GM18505 (cell line): ENCODE measurements around the gene AMBRA1.
"Not testable (repeated sequence)": the region's sequence is repeated elsewhere in the genome, so short reads cannot be mapped to it uniquely, and the experiment has no call there.

ENCODE experiments used
- ATAC-seq: cut with Tn5 transposase; IDR thresholded peaks from one replicate; pipeline ENCODE4 v1.9.1; 2021; ENCODE audit not compliant: unreplicated experiment
- POLR2A ChIP-seq: IDR thresholded peaks from 4 replicates; pipeline ENCODE4 v1.6.1; 2011; ENCODE audit warnings: borderline replicate concordance; ENCODE audit not compliant: insufficient read depth, insufficient read length; ENCODE audit errors: extremely low read depth

The AMBRA1 gene

DNA sequence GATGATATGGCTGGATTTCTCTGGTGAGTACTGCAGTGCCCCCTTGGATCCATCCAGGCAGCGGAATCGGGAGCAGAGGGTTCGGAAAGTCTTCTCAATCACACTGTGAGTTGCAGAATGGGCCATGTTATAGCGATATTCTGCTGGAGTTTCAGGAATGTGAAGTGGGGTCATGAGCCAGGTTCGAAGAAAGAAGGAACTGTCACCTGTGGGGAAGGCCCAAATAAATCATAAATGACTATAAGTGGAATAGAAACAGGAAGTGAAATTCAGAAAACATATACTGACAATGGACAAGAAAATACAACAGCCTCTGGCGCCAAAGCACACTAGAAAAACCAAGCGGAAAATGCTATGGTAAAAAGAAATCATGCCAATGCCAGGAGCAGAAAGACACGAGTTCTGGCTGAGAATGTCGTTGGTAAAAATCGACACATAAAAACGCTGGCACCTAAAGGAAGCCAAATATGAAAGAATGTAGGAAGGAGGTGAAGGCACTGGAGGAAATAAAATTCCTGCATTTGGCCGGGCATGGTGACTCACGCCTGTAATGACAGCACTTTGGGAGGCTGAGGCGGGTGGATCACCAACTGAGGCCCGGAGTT is 10.0 kb upstream of the AMBRA1 start:
- no peak for TF ChIP-seq POLR2A
- no peak for ATAC-seq

DNA sequence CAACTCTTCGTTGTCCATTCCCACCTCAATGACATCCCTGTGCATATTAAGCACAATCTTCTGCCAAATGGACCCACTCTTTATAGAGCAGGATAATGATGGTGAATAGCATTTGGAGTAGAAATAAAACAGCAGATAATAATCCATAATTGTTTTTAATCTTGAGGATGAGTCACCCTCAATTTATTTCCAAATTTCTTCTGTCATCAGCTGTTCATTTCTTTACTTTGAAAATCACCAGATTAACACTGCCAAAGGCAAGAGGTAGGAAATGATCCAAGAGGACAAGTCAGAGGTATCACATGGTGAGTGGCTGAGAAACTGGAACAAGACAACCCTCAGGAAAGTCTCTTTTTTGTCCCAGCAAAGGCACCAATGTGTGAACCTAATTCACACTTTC is 7.3 kb upstream of the AMBRA1 start:
- TF ChIP-seq POLR2A = no peak
- ATAC-seq = no peak

DNA sequence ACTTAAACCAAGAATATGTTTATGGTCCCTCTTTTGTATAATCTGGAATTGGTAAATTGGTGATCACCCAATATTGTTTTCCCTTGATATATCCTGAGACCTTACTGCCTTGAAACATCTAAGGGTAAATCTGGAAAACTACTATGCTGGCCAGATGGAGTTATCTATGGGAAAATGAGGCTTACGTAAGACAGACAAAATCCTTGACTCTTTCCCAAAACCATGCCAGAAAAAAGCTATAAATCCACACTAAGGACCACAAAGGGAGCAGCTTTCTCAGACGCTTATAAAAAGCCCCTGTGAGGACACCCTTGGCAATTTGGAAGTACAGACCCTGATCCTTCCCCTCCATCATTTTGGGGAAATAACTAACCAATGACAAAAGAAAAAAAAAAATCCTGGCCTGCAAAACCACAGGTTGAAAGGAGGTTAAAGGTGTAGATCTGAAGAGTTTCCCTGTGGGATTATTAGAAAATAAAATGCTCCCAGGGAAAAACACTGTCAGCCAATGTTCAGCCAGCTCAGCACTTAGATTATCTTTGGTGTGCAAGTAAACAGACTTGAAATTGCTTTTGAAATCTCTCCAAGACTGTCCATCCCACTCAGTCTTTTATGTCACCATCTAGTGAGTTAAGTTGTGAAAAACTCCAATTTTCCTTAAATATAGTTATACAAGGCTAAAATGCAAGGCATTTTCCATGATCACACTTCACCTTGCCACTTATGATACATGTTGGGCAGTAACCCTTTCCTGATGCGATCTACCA is 6.6 kb upstream of the AMBRA1 start:
- no peak for TF ChIP-seq POLR2A
- no peak for ATAC-seq

DNA sequence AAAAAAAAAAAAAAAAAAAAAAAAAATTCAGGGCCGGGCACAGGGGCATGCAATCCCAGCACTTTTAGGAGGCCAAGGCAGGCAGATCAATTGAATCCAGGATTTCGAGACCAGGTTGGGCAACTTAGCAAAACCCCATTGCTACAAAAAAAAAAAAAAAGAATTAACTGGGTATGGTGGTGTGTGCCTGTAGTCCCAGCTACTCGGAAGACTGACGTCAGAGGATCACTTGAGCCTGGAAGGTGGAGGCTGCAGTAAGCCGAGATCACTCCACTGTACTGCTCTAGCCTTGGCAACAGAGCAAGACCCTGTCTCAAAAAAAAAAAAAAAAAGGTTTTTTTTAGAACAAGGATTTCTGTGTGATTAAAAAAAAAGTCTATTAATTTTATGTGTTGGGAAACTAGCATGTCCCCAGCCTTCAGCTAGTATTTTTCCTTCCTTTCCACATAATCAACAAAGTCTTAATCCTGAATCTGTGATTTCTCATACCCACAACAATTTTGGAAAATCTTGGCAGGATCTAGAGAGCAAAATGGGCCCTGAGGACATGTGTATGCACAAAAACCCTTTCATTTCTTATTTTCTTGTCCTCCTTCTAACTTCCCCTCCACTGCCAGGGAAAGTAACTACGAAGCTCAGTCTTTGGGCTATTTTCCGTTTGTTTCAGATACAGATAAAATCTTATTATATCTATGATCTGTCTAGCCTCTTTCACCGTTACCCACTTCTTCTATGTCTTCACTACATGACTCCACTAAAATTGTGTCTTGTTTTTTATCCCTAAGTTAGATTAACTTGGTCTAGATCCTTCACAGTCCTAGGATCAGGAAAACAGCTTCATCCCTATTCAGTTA is 5.7 kb upstream of the AMBRA1 start:
- no peak for TF ChIP-seq POLR2A
- ATAC-seq = no peak

DNA sequence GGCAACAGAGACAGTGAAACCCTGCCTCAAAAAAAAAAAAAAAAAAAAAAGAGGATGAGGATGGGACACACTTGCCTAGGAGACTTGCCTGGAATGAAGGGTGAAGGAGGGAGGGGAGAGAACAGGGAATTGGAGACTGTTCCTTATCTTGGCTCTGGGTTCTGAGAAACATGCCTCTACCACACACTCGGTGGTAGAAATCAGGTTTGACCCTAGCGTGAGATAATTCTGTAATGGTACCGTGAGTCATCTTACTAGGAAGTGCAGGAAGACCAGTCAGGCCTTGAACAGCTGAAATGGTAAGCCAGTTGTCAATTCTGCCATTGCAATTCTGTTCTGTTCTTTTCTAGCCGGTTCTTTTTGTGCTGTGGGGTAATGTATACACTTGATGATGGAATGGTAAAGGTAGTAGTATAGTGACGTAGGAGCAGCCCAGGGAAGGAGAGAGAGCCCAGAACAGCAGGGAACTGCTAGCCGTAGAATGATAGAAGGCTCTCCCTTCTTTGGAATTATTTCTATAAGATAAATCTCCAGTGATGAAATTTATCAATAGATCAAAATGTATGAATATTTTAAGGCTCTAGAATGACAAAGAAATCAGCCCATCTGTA is 3.9 kb upstream of the AMBRA1 start:
- no peak for ATAC-seq
- no peak for TF ChIP-seq POLR2A

DNA sequence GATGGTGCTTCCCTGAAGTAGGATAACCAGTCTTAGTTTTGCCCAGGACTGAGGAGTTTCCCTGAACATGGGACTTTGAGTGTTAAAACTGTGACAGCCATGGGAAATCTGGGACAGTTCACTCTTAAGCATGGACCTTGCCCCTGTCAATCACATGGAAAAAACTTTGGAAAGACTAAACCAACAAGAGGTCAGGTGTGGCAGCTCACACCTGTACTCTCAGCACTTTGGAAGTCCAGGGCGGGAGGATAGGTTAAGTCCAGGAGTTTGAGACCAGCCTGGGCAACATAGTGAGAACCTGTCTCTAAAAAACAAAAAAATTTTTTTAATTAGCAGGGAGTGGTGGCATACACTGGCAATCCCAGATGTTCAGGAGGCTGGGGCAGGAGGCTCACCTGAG is 3.3 kb upstream of the AMBRA1 start:
- no peak for TF ChIP-seq POLR2A
- ATAC-seq = no peak

DNA sequence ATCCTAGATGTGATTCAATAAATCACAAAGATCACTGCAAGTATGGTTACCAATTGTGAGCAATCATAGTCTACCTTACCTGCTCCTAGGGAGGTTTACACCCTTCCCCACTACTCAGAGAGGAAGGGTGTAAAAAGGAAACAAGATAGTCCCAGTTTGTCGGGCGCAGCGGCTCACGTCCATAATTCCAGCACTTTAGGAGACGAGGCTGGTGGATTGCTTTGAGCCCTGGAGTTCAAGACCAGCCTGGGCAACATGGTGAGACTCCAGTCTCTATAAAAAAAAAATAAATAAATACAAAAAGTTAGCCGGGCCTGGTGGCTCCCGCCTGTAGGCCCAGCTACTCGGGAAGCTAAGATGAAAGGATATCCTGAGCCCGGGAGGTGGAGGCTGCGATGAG is 962 bp upstream of the AMBRA1 start:
- ATAC-seq = no peak
- TF ChIP-seq POLR2A = no peak

DNA sequence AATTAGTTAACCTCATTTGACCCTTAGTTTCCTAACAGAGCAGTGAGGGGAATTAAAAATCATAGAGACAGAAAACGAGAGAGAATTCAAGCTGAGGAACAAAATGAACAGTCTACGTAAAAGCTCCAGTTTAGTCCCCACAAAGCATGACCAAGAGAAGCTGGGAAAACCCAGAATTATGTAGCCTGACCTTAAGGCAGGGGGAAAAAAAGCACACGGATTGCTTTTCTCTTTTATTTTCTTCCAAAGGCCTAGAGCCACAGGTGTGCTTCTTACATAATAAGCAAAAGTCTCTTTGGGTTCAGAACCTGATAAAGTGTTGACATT is 514 bp upstream of the AMBRA1 start:
- no peak for TF ChIP-seq POLR2A
- no peak for ATAC-seq

DNA sequence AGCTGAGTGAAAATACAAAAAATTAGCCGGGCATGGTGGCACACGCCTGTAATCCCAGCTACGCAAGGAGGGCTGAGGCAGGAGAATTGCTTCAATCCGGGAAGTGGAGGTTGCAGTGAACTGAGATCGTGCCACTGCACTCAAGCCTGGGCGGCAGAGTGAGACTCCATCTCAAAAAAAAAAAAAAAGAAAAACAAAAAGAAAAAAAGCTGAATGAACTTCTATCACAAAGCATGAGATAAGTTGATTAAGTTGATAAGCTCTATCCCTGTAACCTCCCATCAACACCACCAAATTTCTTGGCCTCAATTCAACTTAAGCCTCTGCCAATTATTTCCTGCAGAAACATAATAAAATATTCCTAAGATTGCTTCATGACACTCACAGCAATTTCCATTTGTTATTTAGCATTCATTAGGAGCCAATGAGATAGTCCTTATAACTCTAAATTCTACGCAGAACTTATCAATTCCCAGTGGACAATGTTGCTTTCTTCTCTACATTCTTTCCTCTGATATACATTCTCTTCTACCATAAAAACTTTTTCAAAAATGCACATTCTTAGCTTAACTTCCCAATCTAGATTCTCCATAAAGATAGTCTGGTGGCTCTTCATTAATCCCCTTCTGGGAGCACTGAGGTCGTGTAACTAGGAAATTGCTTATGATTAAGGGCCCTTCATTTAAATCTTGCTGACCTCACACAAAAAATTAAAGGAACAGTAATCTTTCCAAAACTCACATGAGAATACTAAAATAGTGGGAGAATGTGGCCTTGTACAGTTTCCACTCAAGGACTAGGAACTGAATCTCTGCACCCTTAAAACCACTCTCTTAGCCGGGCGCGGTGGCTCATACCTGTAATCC is 2.9 kb downstream of the AMBRA1 start:
- ATAC-seq = no peak
- no peak for TF ChIP-seq POLR2A

DNA sequence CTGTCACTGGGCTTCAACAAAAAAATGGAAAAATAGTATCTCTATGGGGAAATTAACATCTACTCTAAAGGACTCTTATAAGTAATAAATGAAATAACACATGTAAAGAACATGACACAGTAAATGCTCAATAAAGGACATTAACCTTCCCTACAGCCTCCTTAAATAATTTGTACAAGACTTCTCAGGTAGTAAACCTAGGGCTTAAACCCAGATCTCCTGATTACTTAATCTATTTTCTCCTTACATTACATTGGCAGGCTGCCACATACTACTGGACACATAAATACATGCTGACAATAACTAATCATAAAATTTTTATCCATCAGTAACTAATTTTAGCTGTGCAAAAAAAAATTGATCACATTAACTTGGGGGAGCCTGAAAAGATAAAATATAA is 4.9 kb downstream of the AMBRA1 start:
- no peak for TF ChIP-seq POLR2A
- ATAC-seq = no peak

DNA sequence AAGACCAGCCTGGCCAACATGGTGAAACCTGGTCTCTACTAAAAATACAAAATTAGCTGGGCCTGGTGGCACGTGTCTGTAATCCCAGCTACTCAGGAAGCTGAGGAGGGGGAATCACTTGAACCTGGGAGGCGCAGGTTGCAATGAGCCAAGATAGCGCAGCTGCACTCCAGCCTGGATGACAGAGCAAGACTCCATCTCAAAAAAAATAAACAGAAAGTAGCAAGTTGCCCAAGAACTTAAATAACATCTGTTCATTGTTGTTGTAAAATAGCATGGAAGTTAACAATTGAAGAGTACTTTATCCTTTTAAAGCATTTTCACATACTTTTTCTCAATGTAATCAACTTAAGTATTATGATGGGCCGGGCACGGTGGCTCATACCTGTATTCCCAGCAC is 5.7 kb downstream of the AMBRA1 start:
- no peak for TF ChIP-seq POLR2A
- no peak for ATAC-seq

DNA sequence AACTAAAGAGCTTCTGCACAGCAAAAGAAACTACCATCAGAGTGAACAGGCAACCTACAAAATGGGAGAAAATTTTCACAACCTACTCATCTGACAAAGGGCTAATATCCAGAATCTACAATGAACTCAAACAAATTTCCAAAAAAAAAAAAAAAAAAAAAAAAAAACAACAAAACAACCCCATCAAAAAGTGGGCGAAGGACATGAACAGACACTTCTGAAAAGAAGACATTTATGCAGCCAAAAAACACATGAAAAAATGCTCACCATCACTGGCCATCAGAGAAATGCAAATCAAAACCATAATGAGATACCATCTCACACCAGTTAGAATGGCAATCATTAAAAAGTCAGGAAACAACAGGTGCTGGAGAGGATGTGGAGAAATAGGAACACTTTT is 10.3 kb downstream of the AMBRA1 start:
- not testable (repeated sequence) for ATAC-seq

DNA sequence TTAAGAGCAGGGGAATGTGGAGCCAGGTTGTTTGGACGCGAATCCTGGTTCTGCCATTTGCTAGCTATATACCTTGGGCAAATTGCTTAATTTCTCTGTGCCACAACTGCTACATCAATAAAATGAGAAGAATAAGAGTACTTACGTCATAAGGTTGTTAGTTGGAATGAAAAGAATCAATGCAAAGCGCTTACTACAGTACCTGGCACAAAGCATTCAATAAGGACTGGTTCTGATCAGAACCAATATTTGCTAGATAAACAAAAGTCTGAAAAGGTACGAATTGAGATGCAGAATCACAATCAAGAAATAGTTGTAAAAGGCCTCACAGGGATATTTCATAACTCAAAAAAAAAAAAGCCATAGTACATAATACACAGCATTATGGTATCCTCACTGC is 11.2 kb downstream of the AMBRA1 start:
- no peak for TF ChIP-seq POLR2A

More for the DNA sequence above, 11.2 kb downstream of the AMBRA1 start:
- ATAC-seq = no peak
